ENCODE data around the gene RYR2. TPM values are rescaled to one million over a fixed set of nuclear protein-coding genes. Genes with fewer than 3 reads are reported as not detected.
"Not testable (repeated sequence)": the region's sequence is repeated elsewhere in the genome, so short reads cannot be mapped to it uniquely, and the experiment has no call there.

RYR2 gene
- total and polyA plus RNA-seq, 11 donors, result 77.7 to 1,319 (median 805) TPM

DNA sequence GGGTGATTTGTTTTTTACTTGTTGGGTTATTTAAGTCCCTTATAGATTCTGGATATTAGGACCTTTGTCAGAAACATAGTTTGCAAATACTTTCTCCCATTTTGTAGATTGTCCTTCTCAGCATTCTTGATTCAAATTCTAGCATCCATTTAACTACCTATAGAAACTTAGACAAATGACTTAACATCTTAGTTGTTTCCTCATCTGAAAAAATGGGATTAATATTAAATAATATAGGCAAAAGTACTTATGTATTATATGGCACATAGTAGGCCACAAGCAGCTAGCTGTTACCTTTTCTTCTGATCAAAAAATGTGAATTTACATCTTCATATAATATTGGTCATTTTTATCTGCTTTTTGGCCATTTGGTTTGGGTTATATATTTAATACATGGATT is 541.3 kb downstream of the RYR2 start:
- Histone ChIP-seq H3K27me3 (no peaks in the 10 kb centered on the region), H3K4me1 (peaks cover 0 to 5% (median 0%) of the 10 kb centered on the region in 12 donors), H3K9me3 (peaks cover 0 to 5% (median 0%) of the 10 kb centered on the region in 12 donors), H3K27ac (no peak overlapping the region), H3K36me3 (peaks cover 0 to 24% (median 0%) of the 10 kb centered on the region in 9 donors), H3K4me3 (no peak overlapping the region)
- DNase-seq (no peak), ATAC-seq (no peak)
- intact Hi-C loops (cut with DNase I), result no loop called here
- TF ChIP-seq, protein P1, sequence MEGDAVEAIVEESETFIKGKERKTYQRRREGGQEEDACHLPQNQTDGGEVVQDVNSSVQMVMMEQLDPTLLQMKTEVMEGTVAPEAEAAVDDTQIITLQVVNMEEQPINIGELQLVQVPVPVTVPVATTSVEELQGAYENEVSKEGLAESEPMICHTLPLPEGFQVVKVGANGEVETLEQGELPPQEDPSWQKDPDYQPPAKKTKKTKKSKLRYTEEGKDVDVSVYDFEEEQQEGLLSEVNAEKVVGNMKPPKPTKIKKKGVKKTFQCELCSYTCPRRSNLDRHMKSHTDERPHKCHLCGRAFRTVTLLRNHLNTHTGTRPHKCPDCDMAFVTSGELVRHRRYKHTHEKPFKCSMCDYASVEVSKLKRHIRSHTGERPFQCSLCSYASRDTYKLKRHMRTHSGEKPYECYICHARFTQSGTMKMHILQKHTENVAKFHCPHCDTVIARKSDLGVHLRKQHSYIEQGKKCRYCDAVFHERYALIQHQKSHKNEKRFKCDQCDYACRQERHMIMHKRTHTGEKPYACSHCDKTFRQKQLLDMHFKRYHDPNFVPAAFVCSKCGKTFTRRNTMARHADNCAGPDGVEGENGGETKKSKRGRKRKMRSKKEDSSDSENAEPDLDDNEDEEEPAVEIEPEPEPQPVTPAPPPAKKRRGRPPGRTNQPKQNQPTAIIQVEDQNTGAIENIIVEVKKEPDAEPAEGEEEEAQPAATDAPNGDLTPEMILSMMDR (IDR thresholded peaks at IDR 0.05), result no peak
- TF ChIP-seq POLR2A (IDR thresholded peaks at IDR 0.05), result no peak

DNA sequence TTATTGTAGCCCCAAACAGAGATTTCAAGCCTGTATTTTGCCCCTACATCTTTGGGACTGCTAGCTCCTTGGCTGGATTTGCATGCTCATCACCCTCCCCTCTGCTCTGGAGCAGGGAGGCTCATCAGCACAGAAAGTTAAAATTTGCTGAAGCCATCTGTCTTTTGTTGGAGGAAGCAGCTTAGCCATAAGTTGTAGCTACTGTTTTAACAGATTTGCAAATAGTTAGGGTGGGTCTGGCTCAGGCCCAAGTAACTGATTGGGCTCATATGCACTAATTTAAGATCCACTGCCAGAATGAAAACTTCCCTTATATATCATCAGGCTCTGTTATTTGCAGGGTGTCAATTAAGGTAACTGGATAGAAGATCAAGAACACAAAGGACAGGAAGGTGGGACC is 541.8 kb downstream of the RYR2 start:
- no peak for TF ChIP-seq POLR2A (IDR thresholded peaks at IDR 0.05)
- TF ChIP-seq, protein P1 (IDR thresholded peaks at IDR 0.05), result no peak
- no peak overlapping the region for H3K27ac ChIP-seq

DNA sequence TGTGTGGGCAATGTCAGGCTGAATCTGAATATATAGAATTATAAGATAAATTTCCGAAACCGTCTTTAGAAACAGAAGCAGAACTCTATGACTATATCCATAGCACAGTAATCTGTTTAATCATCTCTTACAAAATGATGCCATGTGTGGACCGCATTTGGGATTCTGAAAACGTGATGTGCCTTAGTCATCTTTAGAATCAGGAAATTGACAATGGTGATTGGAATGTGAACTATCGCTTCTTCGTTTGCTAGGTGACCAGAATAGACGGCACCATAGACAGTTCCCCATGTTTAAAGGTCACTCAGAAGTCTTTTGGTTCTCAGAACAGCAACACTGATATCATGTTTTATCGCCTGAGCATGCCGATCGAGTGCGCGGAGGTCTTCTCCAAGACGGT is 548.4 kb downstream of the RYR2 start:
- no peaks in the 10 kb centered on the region for H3K27me3 ChIP-seq
- ATAC-seq (peak in 2 of 4 donors; percentile 13 to 31), DNase-seq (no peak)
- no peaks in the 10 kb centered on the region for H3K9me3 ChIP-seq
- no peak overlapping the region for H3K4me3 ChIP-seq
- no peaks in the 10 kb centered on the region for H3K4me1 ChIP-seq
- WGBS, 4 donors, result 76 to 85% (median 81%) methylated on average over 10 to 13 of the region's 13 CpGs
- intact Hi-C loops (cut with DNase I), result no loop called here
- peaks cover 0 to 60% (median 17%) of the 10 kb centered on the region in 9 donors for H3K36me3 ChIP-seq
- no peak for TF ChIP-seq POLR2A (IDR thresholded peaks at IDR 0.05)
- TF ChIP-seq, protein P1 (IDR thresholded peaks at IDR 0.05), result no peak
- H3K27ac ChIP-seq, result no peak overlapping the region

More for the DNA sequence above, 541.8 kb downstream of the RYR2 start:
- no peak for ATAC-seq
- no peak for DNase-seq
- H3K4me3 ChIP-seq, result no peak overlapping the region
- H3K36me3 ChIP-seq, result peaks cover 0 to 24% (median 0%) of the 10 kb centered on the region in 9 donors
- H3K27me3 ChIP-seq, result no peaks in the 10 kb centered on the region
- peaks cover 0 to 5% (median 0%) of the 10 kb centered on the region in 12 donors for H3K4me1 ChIP-seq
- intact Hi-C loops (cut with DNase I), result no loop called here
- peaks cover 0 to 1% (median 0%) of the 10 kb centered on the region in 12 donors for H3K9me3 ChIP-seq

DNA sequence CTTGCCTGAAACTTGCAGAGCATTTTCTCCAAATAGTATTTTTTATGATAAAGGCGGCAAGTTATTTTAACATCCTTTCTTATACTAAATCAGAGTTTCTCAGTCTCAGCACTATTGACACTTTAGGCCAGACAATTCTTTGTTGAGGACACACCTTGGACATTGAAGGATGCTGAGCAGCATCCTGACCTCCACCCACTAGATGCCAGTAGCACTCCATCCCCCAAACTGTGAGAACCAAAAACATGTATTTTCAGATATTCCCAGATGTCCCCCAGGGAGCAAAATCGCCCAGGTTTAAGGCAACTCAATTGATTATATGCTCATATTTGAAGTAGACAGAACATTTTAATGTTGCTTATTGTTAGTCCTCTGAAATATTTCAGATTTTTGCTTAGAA is 549.4 kb downstream of the RYR2 start:
- Histone ChIP-seq H3K4me3 (no peak overlapping the region), H3K36me3 (peaks cover 0 to 69% (median 19%) of the 10 kb centered on the region in 9 donors), H3K9me3 (peaks cover 0 to 6% (median 0%) of the 10 kb centered on the region in 12 donors), H3K4me1 (no peaks in the 10 kb centered on the region), H3K27me3 (no peaks in the 10 kb centered on the region), H3K27ac (no peak overlapping the region)
- DNase-seq, result no peak
- intact Hi-C loops (cut with DNase I), result no loop called here
- ATAC-seq, result no peak
- 70 to 84% (median 80%) methylated on average over 2 of the region's 2 CpGs for WGBS, 4 donors
- no peak for TF ChIP-seq POLR2A (IDR thresholded peaks at IDR 0.05)

DNA sequence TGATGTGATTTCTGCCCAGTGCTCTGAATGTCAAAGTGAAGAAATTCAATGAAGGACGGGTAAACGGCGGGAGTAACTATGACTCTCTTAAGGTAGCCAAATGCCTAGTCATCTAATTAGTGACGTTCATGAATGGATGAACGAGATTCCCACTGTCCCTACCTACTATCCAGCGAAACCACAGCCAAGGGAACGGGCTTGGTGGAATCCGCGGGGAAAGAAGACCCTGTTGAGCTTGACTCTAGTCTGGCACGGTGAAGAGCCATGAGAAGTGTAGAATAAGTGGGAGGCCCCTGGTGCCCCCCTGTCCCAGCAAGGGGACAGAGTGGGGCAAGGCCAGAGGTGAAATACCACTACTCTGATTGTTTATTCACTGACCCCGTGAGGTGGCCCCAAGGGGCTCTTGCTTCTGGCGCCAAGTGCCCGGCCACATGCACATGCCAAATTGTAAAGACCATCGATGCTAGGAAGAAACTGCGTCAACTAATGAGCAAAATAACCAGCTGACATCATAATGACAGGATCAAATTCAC is 561.1 kb downstream of the RYR2 start:
- ATAC-seq, result peak; percentile 33 to 57 (median 46)
- H3K27ac ChIP-seq; H3K27me3 ChIP-seq; H3K4me1 ChIP-seq; intact Hi-C loops (cut with DNase I); H3K9me3 ChIP-seq; DNase-seq; H3K4me3 ChIP-seq: not testable (repeated sequence)
- 79 to 83% (median 81%) methylated on average over 15 of the region's 15 CpGs for WGBS, 4 donors
- peaks cover 0 to 80% (median 8%) of the 10 kb centered on the region in 9 donors for H3K36me3 ChIP-seq

Data from heart left ventricle (tissue), 16 donors.